ENCODE results near the gene ACAA1. TPM values are rescaled to one million over a fixed set of nuclear protein-coding genes. Genes with fewer than 3 reads are reported as not detected.

The ACAA1 gene
- total RNA-seq, 1 experiment from 2014 or later = 76.4 TPM

DNA sequence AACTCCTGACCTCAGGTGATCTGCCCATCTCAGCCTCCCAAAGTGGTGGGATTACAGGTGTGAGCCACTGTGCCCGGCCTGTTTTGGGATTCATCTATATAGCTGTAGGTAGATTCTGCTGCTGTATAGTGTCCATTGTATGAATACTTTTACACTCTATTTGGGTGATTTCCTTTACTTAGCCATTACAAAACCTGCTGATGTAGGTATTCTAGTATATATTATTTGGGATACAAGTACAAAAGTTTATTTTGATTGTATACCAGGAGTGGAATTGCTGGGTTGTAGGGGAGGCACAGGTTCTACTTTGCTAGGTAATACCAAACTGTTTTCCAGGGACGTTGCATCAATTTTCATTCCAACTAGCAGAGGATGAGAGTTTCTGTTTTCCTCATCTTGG is 18.9 kb upstream of the ACAA1 start:
- no peak overlapping the region for H3K4me3 ChIP-seq (ENCODE audit: low read length)
- no peaks in the 10 kb centered on the region for H3K36me3 ChIP-seq (ENCODE audit: low read depth, low read length)
- H3K9me2 ChIP-seq (replicated peaks; ENCODE audit: low read length) = no peaks in the 10 kb centered on the region
- ChIA-PET CTCF (no interaction called here), POLR2A (ENCODE audit: unreplicated experiment) (no interaction called here)
- BruUV-seq (replicated peaks) = no TSS peak
- peaks cover 60% of the 10 kb centered on the region for H3K4me1 ChIP-seq (ENCODE audit: insufficient read depth, low read length)
- no peak overlapping the region for H3K4me2 ChIP-seq (ENCODE audit: low read length)
- H3K27ac ChIP-seq (ENCODE audit: low read length) = no peak overlapping the region
- no peaks in the 10 kb centered on the region for H4K20me1 ChIP-seq (ENCODE audit: low read length)
- no peak overlapping the region for H2AFZ ChIP-seq (ENCODE audit: low read length)
- ATAC-seq (no peak), DNase-seq (no peak)
- no peaks in the 10 kb centered on the region for H3K79me2 ChIP-seq (ENCODE audit: low read length)
- peaks cover 4% of the 10 kb centered on the region for H3F3A ChIP-seq (ENCODE audit: low read length, unreplicated experiment)
- no peaks in the 10 kb centered on the region for H3K9me3 ChIP-seq (ENCODE audit: low read length)
- intact Hi-C loops (cut with micrococcal nuclease) = no loop called here
- no peaks in the 10 kb centered on the region for H3K27me3 ChIP-seq (ENCODE audit: low read length)
- H3K9ac ChIP-seq (ENCODE audit: low read length) = no peak overlapping the region
- no peak for TF ChIP-seq EZH2phosphoT487 (IDR thresholded peaks at IDR 0.05; ENCODE audit: borderline replicate concordance, low read length)

- Histone ChIP-seq H3K79me2 (ENCODE audit: low read length) (no peaks in the 10 kb centered on the region), H3K9me2 (replicated peaks; ENCODE audit: low read length) (no peaks in the 10 kb centered on the region), H2AFZ (ENCODE audit: low read length) (no peak overlapping the region), H3K4me2 (ENCODE audit: low read length) (peak overlapping the region; percentile 60), H3K36me3 (ENCODE audit: low read depth, low read length) (no peaks in the 10 kb centered on the region), H3K4me1 (ENCODE audit: insufficient read depth, low read length) (peaks cover 60% of the 10 kb centered on the region), H3K27me3 (ENCODE audit: low read length) (no peaks in the 10 kb centered on the region), H3K9me3 (ENCODE audit: low read length) (no peaks in the 10 kb centered on the region), H3K27ac (ENCODE audit: low read length) (peak overlapping the region; percentile 96), H3K4me3 (ENCODE audit: low read length) (0 out of 2 replicates have a peak overlapping the region, but pooled peaks have one; percentile 7), H3K9ac (ENCODE audit: low read length) (peak overlapping the region; percentile 59), H4K20me1 (ENCODE audit: low read length) (no peaks in the 10 kb centered on the region), H3F3A (ENCODE audit: low read length, unreplicated experiment) (peaks cover 2% of the 10 kb centered on the region)
- intact Hi-C loops (cut with micrococcal nuclease) = no loop called here
- TF ChIP-seq EZH2 (IDR thresholded peaks at IDR 0.05; ENCODE audit: low read length, unreplicated experiment) = no peak
- no peak for TF ChIP-seq CTCF (conservative IDR thresholded peaks at IDR 0.05; ENCODE audit: low read depth, low read length)
- no peak for TF ChIP-seq EZH2phosphoT487 (IDR thresholded peaks at IDR 0.05; ENCODE audit: borderline replicate concordance, low read length)
- POLR2A ChIA-PET (ENCODE audit: unreplicated experiment) = interaction anchor here (0.6 kb wide), 1 partner anchor 35 kb away, joined by 3 read pairs; no protein-coding TSS in a partner anchor
- peak; percentile 87 for DNase-seq
- peak; percentile 23; the same call in 1 of the 2 replicates for ATAC-seq
- CTCF ChIA-PET = no interaction called here
- BruUV-seq (replicated peaks) = TSS peak; percentile 53
These were observed 17.8 kb upstream of the ACAA1 start for GRCh38 chr3:38154625-38155255.

- no TSS peak for BruUV-seq (replicated peaks)
- intact Hi-C loops (cut with micrococcal nuclease) = no loop called here
- peaks cover 60% of the 10 kb centered on the region for H3K4me1 ChIP-seq (ENCODE audit: insufficient read depth, low read length)
These were observed 17.1 kb upstream of the ACAA1 start for GRCh38 chr3:38154033-38154494.

More at GRCh38 chr3:38154033-38154494, 17.1 kb upstream of the ACAA1 start:
- Histone ChIP-seq H2AFZ (ENCODE audit: low read length) (no peak overlapping the region), H3K79me2 (ENCODE audit: low read length) (no peaks in the 10 kb centered on the region), H3K9me3 (ENCODE audit: low read length) (no peaks in the 10 kb centered on the region), H3K27ac (ENCODE audit: low read length) (peak overlapping the region; percentile 96), H3K9me2 (replicated peaks; ENCODE audit: low read length) (no peaks in the 10 kb centered on the region), H3F3A (ENCODE audit: low read length, unreplicated experiment) (no peaks in the 10 kb centered on the region), H3K36me3 (ENCODE audit: low read depth, low read length) (no peaks in the 10 kb centered on the region), H3K9ac (ENCODE audit: low read length) (peak overlapping the region; percentile 59), H4K20me1 (ENCODE audit: low read length) (no peaks in the 10 kb centered on the region), H3K4me2 (ENCODE audit: low read length) (peak overlapping the region; percentile 60), H3K4me3 (ENCODE audit: low read length) (0 out of 2 replicates have a peak overlapping the region, but pooled peaks have one; percentile 7), H3K27me3 (ENCODE audit: low read length) (no peaks in the 10 kb centered on the region)
- CTCF ChIA-PET = interaction anchor here (1.1 kb wide), 1 partner anchor 9 kb away, joined by 3 read pairs; no protein-coding TSS in a partner anchor
- DNase-seq (peak; percentile 90), ATAC-seq (peak; percentile 36; the same call in 1 of the 2 replicates)
- TF ChIP-seq EZH2phosphoT487 (IDR thresholded peaks at IDR 0.05; ENCODE audit: borderline replicate concordance, low read length) = no peak
- TF ChIP-seq CTCF (conservative IDR thresholded peaks at IDR 0.05; ENCODE audit: low read depth, low read length) = no peak
- no peak for TF ChIP-seq EZH2 (IDR thresholded peaks at IDR 0.05; ENCODE audit: low read length, unreplicated experiment)
- POLR2A ChIA-PET (ENCODE audit: unreplicated experiment) = interaction anchor here (0.7 kb wide), 1 partner anchor 12 kb away, joined by 3 read pairs; the partner anchor contains the start of gene OXSR1

Measured in PC-3 (cell line).